OCI-M2 (cell line): Measurements from ENCODE around the gene RIMBP2.
"Not testable (repeated sequence)": the region's sequence is repeated elsewhere in the genome, so short reads cannot be mapped to it uniquely, and the experiment has no call there.

Experiments used
- DNase-seq: peaks from one replicate; lab custom pipeline; 2025; ENCODE audit not compliant: unreplicated experiment; lab: John Stamatoyannopoulos, UW

The RIMBP2 gene

DNA sequence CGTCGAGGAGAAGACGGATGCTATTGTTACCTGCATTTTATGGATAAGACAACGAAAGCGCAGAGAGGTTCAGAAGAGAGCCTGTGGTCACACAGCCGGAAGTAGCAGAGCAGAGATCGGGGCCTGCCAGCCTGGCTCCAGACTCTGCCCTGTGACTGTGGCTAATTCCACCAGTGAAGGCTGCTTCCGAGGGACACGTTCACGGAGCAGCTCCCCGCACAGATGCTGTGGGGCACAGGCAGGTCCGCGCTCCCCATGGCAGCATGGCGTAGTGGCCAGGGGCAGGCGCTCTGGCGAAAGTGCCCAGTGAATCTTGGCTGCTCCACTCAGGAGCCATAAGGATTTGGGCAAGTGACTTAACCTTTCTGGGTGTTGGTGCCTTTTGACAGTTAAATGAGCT, 9.8 kb downstream of the RIMBP2 start:
- DNase-seq: no peak

DNA sequence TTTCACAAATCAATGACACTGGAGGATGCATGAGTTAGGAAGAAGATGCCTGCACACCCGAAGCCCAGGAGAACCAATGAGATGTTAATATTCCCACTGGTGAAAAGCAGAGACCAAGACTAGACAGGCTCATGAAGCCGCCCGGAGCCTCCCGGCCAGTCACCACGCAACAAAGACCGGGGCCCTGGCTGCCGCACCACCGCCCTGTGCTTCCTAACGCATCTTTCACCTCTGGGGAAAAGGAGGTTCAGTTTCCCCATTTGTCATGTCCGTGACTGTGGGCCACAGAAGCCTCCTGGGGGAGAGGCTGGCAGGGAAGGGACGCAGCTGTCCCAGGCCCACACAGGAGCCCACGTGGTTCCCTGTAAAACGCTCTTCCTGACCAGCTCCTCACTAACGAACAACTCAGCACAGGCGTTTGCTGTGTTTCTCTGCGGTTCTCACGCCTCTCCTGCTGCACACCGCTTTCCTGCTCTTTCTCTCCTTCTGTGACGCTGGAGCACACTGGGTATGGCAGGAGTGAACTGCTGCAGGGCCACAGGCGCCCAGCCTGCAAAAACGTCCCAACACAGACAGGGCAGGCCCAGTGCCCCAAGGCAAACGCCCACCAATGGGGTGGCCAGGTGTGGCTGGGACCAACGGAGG, 10.8 kb downstream of the RIMBP2 start:
- no peak for DNase-seq

GRCh38 chr12:130704606-130705005, 11.5 kb downstream of the RIMBP2 start:
- no peak for DNase-seq

DNA sequence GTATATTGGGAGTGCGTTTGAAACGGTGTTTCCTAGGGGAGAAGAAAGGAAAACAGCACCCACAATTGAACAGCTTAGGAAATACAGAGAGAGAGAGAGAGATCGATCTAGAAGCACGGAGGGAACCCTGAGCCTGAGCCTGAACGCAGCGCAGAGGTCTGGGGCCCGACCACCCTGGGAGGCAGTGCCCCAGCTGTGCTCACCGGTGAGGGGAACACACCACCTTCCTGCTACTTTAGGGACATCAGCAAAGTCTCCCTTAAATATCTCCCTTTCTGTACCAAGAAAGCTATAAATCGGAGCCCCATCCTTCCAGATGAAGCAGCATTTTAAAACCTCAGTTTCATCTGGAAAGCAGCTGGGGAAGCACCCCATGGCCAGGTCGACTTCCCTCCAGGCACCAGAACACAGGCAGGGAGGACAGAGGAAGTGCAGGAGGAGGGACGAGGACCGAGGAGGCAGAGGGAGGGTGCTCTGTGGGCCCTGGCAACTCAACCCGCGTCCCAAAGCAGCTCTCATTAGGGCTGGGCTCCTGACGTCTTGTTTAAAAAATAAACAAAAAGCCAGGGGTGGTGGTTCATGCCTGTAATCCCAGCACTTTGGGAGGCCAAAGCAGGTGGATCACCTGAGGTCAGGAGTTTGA, 12.2 kb downstream of the RIMBP2 start:
- DNase-seq: no peak

- DNase-seq: no peak
Observed at GRCh38 chr12:130702966-130703732, 12.9 kb downstream of the RIMBP2 start.

- no peak for DNase-seq
Observed at GRCh38 chr12:130701402-130701744, 14.7 kb downstream of the RIMBP2 start.

DNA sequence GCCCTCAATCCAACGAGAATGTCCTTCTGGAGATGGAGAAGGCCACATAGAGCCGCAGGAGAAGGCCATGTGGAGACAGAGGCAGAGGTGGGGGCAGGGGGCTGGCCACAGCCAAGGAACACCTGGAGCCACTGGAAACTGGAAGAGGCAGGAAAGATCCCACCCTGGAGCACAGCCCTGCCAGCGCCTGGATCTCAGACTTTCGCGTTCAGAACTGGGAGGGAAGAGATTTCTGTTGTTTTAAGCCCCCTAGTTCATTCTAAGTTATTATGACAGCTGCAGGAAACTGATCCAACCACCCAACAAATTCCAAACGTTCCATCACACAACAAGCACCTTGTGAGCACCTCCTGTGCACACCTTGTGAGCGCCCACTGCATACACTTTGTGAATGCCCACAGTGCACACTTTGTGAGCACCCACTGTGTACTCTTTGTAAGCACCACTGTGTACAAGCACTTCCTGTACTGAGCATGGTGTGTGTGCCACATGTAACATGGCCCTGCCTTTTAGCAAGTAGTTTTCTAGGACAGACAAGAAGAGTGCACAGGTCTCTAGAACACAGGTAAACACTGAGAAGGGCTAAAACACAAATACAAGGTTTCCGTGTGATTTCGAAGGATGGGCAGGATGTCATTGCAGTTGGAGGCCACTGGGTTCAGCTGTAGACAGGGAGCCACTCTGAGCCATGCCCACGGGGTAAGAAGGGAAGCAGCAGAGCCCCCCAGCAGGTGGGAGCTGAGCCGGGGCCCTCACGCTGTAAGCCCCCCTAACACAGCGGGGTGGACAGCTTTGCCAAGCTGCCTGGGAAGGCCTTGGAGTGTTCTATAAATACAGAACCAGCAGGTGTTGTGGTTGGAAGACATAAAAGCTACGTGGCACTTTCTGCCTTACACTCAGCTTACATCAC, 15.4 kb downstream of the RIMBP2 start:
- DNase-seq: no peak

DNA sequence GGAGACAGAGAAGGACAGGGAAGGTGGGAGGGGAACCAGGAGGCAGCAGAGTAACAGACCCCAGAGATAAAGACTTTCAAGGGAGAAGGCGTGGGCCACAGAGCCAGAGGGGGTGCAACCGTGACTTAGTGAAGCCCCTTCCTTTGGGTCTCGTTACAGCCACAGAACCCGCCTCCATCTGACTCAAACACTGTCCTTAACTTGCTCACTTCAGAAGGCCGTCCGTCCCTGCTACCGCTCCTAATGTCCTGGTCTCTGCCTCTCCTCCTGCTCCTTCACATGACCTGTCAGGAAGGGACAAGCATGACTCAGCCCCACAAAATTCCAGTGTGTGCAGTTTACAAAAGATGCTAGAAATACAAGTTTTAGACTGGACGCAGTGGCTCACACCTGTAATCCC, 18.0 kb downstream of the RIMBP2 start:
- no peak for DNase-seq

DNA sequence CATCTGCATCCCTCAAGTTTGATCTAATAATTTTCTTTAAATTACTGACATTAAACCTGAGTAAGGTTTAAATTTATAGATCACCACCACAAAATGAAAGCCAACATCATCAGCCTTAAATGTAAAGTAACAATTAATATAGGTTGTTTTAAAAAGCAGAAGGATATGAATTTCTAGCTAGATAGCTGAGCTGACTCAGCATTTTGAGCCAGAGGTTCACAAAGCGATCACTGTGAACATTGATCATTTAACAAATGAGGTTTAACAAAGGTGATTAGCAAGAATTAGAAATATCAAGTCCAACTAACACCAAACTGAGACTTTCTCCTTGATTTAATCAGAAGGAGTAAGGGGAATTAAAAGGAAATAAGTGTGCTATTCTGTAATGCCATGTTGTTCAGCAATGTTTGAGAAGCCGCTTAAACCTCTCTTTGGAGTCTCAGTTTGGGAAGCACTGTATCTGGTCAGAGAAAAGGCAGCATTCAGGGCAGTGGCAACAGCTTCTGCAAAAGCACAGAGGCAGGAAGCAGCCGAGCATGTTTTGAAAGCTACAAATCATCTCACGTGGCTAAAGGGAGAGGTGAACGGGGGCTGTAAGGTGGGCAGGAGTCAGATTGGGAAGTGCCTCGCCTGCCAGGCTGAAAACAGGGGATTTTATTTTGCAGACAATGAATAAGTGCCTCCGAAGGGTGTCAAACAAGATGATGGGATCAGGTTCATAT, 19.6 kb downstream of the RIMBP2 start:
- no peak for DNase-seq

DNA sequence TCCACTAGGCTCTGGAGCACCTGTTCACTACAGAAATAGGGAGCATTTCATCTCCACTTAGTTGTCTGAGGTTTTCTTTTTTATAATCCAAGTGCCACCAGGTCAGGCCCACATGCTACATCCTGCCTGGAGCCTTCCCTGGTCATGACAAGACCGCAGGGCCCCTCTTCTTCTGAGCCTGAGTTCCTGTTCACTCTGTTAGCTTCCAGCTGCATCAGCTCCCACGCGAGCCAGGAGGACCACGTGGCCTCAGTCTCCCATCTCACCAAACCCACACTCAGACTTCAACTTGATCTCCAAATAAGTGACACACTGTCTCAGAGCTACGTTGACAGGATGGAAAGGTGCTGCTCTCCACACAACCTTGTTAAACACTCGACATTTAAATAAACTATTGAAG, 21.0 kb downstream of the RIMBP2 start:
- DNase-seq: no peak

- DNase-seq: no peak
Observed at GRCh38 chr12:130689408-130690405, 26.4 kb downstream of the RIMBP2 start.

DNA sequence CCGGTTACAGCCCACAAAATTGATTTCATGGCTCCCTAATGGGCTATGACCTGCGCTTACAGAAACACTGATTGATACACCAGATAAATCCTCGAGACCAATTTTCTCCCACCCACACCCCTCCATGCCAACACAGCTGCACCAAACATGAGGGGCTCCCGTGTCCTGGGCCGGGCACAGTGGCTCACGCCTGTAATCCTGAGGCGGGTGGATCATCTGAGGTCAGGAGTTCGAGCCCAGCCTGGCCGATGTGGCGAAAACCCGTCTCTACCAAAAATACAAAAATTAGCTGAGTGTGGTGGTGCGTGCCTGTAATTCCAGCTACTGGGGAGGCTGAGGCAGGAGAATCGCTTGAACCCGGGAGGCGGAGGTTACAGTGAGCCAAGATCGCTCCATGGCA, 27.1 kb downstream of the RIMBP2 start:
- not testable (repeated sequence) for DNase-seq

GRCh38 chr12:130687796-130688778, 28.0 kb downstream of the RIMBP2 start:
- no peak for DNase-seq

DNA sequence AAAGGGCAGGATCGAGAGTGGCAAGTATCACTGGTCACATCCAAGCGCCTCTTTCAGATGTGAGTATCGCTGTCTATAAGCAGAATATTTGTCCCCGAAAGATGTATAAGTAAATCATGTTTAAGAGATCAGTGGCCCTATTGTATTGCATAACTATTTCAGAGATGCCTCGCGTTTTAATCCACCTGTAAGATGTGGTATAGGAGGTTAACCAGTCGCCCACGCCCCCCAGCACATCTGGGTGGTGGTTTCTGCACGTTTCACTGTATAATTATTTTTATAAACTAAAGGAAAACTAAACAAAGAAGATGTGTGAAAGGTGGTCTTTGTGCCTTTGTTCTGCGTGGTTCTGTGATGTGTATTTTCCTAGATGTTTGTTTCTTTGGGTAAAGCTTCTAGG, 28.9 kb downstream of the RIMBP2 start:
- DNase-seq: no peak

DNA sequence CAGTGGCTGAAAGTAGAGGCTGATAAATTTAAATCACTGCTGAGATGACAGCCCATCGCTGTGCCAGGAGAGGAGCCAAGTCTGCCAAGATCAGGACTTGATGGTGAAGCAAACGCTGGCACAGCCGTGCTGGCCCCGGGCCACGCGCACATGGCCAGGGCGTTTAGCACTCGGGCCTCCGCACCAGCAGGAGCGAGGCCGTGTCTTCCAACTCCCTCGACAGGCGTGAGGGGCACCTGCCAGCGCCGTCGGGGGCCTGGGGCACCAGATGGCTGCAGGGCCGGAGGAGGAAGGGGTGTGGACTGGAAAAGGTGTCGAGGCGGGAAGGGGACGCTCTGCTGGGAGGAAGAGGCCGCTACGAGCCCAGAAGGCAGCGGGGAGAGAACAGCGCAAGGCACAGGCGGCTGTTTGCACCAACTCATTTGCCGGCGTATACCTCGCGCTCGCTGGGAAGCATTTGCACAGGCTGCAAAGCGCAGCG, 29.5 kb downstream of the RIMBP2 start:
- no peak for DNase-seq

DNA sequence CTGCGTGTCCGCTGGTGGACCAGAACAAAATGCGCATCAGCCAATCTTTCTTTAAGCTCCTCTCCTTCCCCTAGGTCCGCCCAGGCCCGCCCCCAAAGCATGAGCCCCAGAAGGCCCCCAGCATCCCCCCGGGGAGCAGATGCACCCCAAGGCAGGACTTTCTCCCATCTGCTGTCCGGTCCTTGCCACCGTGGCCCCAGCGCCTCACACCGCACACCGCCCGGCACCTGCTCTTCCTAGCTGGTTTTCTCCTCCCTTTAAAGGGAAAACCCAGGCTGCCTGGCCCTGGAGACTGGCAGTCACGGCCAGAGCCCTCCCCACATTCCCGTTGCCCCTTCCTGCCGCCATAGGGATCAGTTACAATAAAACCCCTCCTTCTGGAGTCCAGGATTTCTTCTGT, 30.2 kb downstream of the RIMBP2 start:
- no peak for DNase-seq

GRCh38 chr12:130685250-130685787, 30.8 kb downstream of the RIMBP2 start:
- no peak for DNase-seq

GRCh38 chr12:130683811-130684210, 32.3 kb downstream of the RIMBP2 start:
- no peak for DNase-seq
